G401 (cell line): Measurements from ENCODE around the gene MVB12B. TPM values are rescaled to one million over a fixed set of nuclear protein-coding genes. Genes with fewer than 3 reads are reported as not detected.
"Not testable (repeated sequence)": the region's sequence is repeated elsewhere in the genome, so short reads cannot be mapped to it uniquely, and the experiment has no call there.

Experiments
- DNase-seq: peaks from one replicate; pipeline ENCODE4 v3.0.0-alpha.2; 2015; ENCODE audit warnings: low spot score
- in situ Hi-C: cut with HindIII; loops from 2 replicates; pipeline ENCODE4 v1.10.0; 2016; ENCODE audit warnings: low sequenced_read_pairs, mixed read lengths
- total RNA-seq: library from RNA; depleted of rRNA; stranded (reverse); fragments of >200 nt; shearing (Covaris generic); gene quantifications from 2 replicates; pipeline ENCODE4 v1.2.3, GENCODE V29; 2014

MVB12B gene
- total RNA-seq, 1 experiment from 2014 or later: 7.0 TPM

GRCh38 chr9:126474206-126474765, 147.7 kb downstream of the MVB12B start:
- DNase-seq: no peak
- in situ Hi-C loops: no loop called here

- in situ Hi-C loops: no loop called here
- DNase-seq: no peak
Observed at GRCh38 chr9:126474786-126475485, 148.3 kb downstream of the MVB12B start.

GRCh38 chr9:126475933-126476555, 149.4 kb downstream of the MVB12B start:
- no peak for DNase-seq
- in situ Hi-C loops: no loop called here

GRCh38 chr9:126477432-126477831, 150.8 kb downstream of the MVB12B start:
- in situ Hi-C loops: not testable (repeated sequence)

GRCh38 chr9:126478216-126478981, 151.8 kb downstream of the MVB12B start:
- in situ Hi-C loops: no loop called here

More at GRCh38 chr9:126477432-126477831, 150.8 kb downstream of the MVB12B start:
- not testable (repeated sequence) for DNase-seq

GRCh38 chr9:126479515-126479914, 152.9 kb downstream of the MVB12B start:
- DNase-seq: no peak
- in situ Hi-C loops: no loop called here

More at GRCh38 chr9:126478216-126478981, 151.8 kb downstream of the MVB12B start:
- DNase-seq: no peak

GRCh38 chr9:126480813-126481212, 154.2 kb downstream of the MVB12B start:
- DNase-seq: no peak
- in situ Hi-C loops: no loop called here

GRCh38 chr9:126481862-126482261, 155.2 kb downstream of the MVB12B start:
- DNase-seq: no peak
- in situ Hi-C loops: no loop called here

- in situ Hi-C loops: no loop called here
- DNase-seq: peak; percentile 67
Observed at GRCh38 chr9:126482361-126483044, 155.9 kb downstream of the MVB12B start.

- in situ Hi-C loops: no loop called here
- DNase-seq: no peak
Observed at GRCh38 chr9:126483468-126484073, 156.9 kb downstream of the MVB12B start.

GRCh38 chr9:126485662-126486061, 159.0 kb downstream of the MVB12B start:
- in situ Hi-C loops: no loop called here
- DNase-seq: no peak

GRCh38 chr9:126486276-126486675, 159.6 kb downstream of the MVB12B start:
- in situ Hi-C loops: no loop called here
- no peak for DNase-seq

GRCh38 chr9:126487856-126488255, 161.2 kb downstream of the MVB12B start:
- in situ Hi-C loops: no loop called here
- DNase-seq: no peak

- in situ Hi-C loops: no loop called here
- no peak for DNase-seq
Observed at GRCh38 chr9:126488310-126488709, 161.7 kb downstream of the MVB12B start.

GRCh38 chr9:126488881-126489404, 162.3 kb downstream of the MVB12B start:
- in situ Hi-C loops: no loop called here
- no peak for DNase-seq

GRCh38 chr9:126489581-126490213, 163.1 kb downstream of the MVB12B start:
- no peak for DNase-seq
- in situ Hi-C loops: no loop called here

GRCh38 chr9:126490214-126490631, 163.6 kb downstream of the MVB12B start:
- in situ Hi-C loops: no loop called here
- peak; percentile 63 for DNase-seq

GRCh38 chr9:126490871-126491567, 164.4 kb downstream of the MVB12B start:
- in situ Hi-C loops: no loop called here
- peak; percentile 85 for DNase-seq
